ENCODE measurements around the gene TPST1.
"Not testable (repeated sequence)": the region's sequence is repeated elsewhere in the genome, so short reads cannot be mapped to it uniquely, and the experiment has no call there.

Gene TPST1

GRCh38 chr7:66380272-66380888, 175.2 kb downstream of the TPST1 start:
- H3K27ac ChIP-seq = no peak overlapping the region
- no peak overlapping the region for H3K4me3 ChIP-seq (ENCODE audit: low read depth, low read length)
- H3K36me3 ChIP-seq (ENCODE audit: control insufficient read depth, insufficient read depth, low read length) = no peaks in the 10 kb centered on the region
- no peaks in the 10 kb centered on the region for H3K4me1 ChIP-seq
- no peaks in the 10 kb centered on the region for H3K27me3 ChIP-seq (ENCODE audit: control insufficient read depth, insufficient read depth, low read length)
- no peak overlapping the region for H3K4me2 ChIP-seq (ENCODE audit: low read length)
- no peaks in the 10 kb centered on the region for H3K9me3 ChIP-seq (ENCODE audit: control insufficient read depth, low read length)
- no peak overlapping the region for H3K9ac ChIP-seq
- H2AFZ ChIP-seq = no peak overlapping the region
- H3K79me2 ChIP-seq = no peaks in the 10 kb centered on the region
- no peak for TF ChIP-seq CTCF (IDR thresholded peaks at IDR 0.05)

GRCh38 chr7:66382182-66382923, 177.2 kb downstream of the TPST1 start:
- H3K79me2 ChIP-seq; H3K4me3 ChIP-seq (ENCODE audit: low read depth, low read length); H3K9ac ChIP-seq: not testable (repeated sequence)

GRCh38 chr7:66385191-66385905, 180.2 kb downstream of the TPST1 start:
- H3K4me3 ChIP-seq (ENCODE audit: low read depth, low read length); H3K79me2 ChIP-seq; H3K4me1 ChIP-seq; H3K9ac ChIP-seq; H3K9me3 ChIP-seq (ENCODE audit: control insufficient read depth, low read length); H3K36me3 ChIP-seq (ENCODE audit: control insufficient read depth, insufficient read depth, low read length); H3K4me2 ChIP-seq (ENCODE audit: low read length); H2AFZ ChIP-seq; H3K27me3 ChIP-seq (ENCODE audit: control insufficient read depth, insufficient read depth, low read length); H3K27ac ChIP-seq: not testable (repeated sequence)

More at GRCh38 chr7:66382182-66382923, 177.2 kb downstream of the TPST1 start:
- not testable (repeated sequence) for H2AFZ ChIP-seq; H3K4me1 ChIP-seq; H3K36me3 ChIP-seq (ENCODE audit: control insufficient read depth, insufficient read depth, low read length); H3K4me2 ChIP-seq (ENCODE audit: low read length); H3K27me3 ChIP-seq (ENCODE audit: control insufficient read depth, insufficient read depth, low read length); H3K27ac ChIP-seq; H3K9me3 ChIP-seq (ENCODE audit: control insufficient read depth, low read length)

GRCh38 chr7:66395128-66395571, 190.0 kb downstream of the TPST1 start:
- H3K27me3 ChIP-seq (ENCODE audit: control insufficient read depth, insufficient read depth, low read length); H3K79me2 ChIP-seq; H2AFZ ChIP-seq; H3K9me3 ChIP-seq (ENCODE audit: control insufficient read depth, low read length); H3K9ac ChIP-seq; H3K27ac ChIP-seq; H3K4me3 ChIP-seq (ENCODE audit: low read depth, low read length); H3K36me3 ChIP-seq (ENCODE audit: control insufficient read depth, insufficient read depth, low read length); H3K4me1 ChIP-seq; H3K4me2 ChIP-seq (ENCODE audit: low read length): not testable (repeated sequence)

- not testable (repeated sequence) for H2AFZ ChIP-seq; H3K4me1 ChIP-seq; H3K79me2 ChIP-seq; H3K27me3 ChIP-seq (ENCODE audit: control insufficient read depth, insufficient read depth, low read length); H3K9me3 ChIP-seq (ENCODE audit: control insufficient read depth, low read length); H3K4me2 ChIP-seq (ENCODE audit: low read length); H3K27ac ChIP-seq; H3K9ac ChIP-seq; H3K36me3 ChIP-seq (ENCODE audit: control insufficient read depth, insufficient read depth, low read length); H3K4me3 ChIP-seq (ENCODE audit: low read depth, low read length)
Observed at GRCh38 chr7:66396052-66396451, 190.9 kb downstream of the TPST1 start.

GRCh38 chr7:66398841-66399240, 193.7 kb downstream of the TPST1 start:
- H3K36me3 ChIP-seq (ENCODE audit: control insufficient read depth, insufficient read depth, low read length); H3K79me2 ChIP-seq; H3K27me3 ChIP-seq (ENCODE audit: control insufficient read depth, insufficient read depth, low read length); H3K4me3 ChIP-seq (ENCODE audit: low read depth, low read length); H3K4me2 ChIP-seq (ENCODE audit: low read length); H3K9me3 ChIP-seq (ENCODE audit: control insufficient read depth, low read length); H3K9ac ChIP-seq; H3K4me1 ChIP-seq: not testable (repeated sequence)
- Histone ChIP-seq H2AFZ (peak overlapping the region; percentile 56), H3K27ac (peak overlapping the region; percentile 45)

- no peak overlapping the region for H3K4me3 ChIP-seq (ENCODE audit: low read depth, low read length)
- H2AFZ ChIP-seq = peak overlapping the region; percentile 56
- no peak overlapping the region for H3K4me2 ChIP-seq (ENCODE audit: low read length)
- peak overlapping the region; percentile 54 for H3K27ac ChIP-seq
- no peaks in the 10 kb centered on the region for H3K36me3 ChIP-seq (ENCODE audit: control insufficient read depth, insufficient read depth, low read length)
- no peaks in the 10 kb centered on the region for H3K9me3 ChIP-seq (ENCODE audit: control insufficient read depth, low read length)
- H3K79me2 ChIP-seq = no peaks in the 10 kb centered on the region
- H3K27me3 ChIP-seq (ENCODE audit: control insufficient read depth, insufficient read depth, low read length) = no peaks in the 10 kb centered on the region
- no peak for TF ChIP-seq CTCF (IDR thresholded peaks at IDR 0.05)
- no peak overlapping the region for H3K9ac ChIP-seq
- peaks cover 6% of the 10 kb centered on the region for H3K4me1 ChIP-seq
Observed at GRCh38 chr7:66399566-66399965, 194.4 kb downstream of the TPST1 start.

All from parathyroid adenoma (tissue), 2 donors.